NCI-H774 (cell line): ENCODE results near the gene DECR2.
"Not testable (repeated sequence)": the region's sequence is repeated elsewhere in the genome, so short reads cannot be mapped to it uniquely, and the experiment has no call there.

Experiments
- DNase-seq: peaks from one replicate; lab custom pipeline; 2025; lab: John Stamatoyannopoulos, UW

The DECR2 gene

GRCh38 chr16:400061-400591 lies 1.6 kb upstream of the DECR2 start:
- no peak for DNase-seq

- DNase-seq = no peak
Measured at GRCh38 chr16:404971-405486, 3.3 kb downstream of the DECR2 start.

GRCh38 chr16:405548-406506 lies 4.1 kb downstream of the DECR2 start:
- DNase-seq = no peak

DNA sequence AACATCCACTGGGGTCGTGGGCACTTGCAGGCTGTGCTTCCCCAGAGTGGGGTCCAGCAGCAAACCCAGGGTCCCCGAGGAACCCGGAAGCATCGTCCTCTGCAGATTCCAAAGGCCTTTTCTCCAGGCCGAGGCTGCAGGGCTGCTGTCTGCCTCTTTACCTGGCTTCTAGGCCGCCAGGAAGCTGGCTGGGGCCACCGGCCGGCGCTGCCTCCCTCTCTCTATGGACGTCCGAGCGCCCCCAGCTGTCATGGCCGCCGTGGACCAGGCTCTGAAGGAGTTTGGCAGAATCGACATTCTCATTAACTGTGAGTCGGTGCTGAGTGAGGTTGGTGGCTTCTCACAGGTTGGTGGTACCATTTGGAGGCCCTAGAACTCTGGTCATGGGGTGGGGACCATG lies 5.6 kb downstream of the DECR2 start:
- no peak for DNase-seq

DNA sequence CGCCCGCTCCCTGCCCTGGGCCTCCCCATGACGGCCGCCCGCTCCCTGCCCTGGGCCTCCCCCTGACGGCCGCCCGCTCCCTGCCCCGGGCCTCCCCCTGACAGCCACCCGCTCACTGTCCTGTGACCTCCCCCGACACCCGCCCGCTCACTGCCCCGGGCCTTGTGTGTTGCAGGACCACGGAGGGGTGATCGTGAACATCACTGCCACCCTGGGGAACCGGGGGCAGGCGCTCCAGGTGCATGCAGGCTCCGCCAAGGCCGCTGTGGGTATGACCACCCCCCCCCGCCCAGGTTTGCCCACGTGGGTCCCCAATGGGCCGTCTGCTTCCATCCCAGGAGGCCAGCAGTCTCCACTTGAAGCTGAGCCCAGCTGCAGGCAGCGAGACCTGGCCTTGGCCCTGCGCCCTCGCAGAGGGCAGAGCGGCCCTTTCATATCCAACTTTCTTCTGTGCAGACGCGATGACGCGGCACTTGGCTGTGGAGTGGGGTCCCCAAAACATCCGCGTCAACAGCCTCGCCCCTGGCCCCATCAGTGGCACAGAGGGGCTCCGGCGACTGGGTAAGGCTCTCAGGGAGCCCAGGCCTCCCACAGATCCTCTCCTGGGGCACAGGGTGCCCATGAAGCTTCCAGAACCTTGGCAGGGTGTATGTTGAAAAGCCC lies 9.0 kb downstream of the DECR2 start:
- DNase-seq = no peak

DNA sequence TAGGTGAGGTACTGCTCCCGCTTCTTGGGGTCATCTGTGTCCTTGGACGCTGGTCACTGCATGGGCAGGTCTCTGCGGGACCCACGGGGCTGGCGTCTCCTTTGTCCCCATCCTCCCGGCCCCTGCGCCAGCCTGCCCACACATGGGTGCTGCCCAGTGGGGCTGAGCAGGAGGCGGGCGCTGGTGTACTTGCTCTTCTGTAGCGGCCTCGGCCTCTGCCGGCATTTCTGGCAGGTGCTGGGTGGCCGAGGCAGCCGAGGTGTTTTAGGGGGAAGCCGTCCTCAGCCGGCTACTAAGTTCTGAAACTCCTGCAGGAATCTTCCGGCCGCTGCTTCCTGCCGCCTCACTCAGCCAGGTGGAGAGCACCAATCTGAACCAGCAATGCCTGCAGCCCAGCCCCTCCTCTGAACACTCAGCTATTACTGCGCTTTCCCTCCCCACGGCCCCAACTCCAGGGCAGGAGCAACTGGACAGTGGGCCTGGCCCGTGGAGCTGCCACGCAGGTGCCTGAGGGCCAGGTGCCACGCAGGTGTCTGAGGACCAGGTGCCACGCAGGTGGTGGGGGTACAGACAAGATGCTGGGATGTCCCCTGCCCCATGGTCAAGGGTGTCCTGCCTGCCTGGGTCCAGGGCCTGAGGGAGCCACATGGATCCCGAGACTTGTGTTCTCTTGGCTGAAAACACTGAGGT lies 10.0 kb downstream of the DECR2 start:
- DNase-seq = no peak

DNA sequence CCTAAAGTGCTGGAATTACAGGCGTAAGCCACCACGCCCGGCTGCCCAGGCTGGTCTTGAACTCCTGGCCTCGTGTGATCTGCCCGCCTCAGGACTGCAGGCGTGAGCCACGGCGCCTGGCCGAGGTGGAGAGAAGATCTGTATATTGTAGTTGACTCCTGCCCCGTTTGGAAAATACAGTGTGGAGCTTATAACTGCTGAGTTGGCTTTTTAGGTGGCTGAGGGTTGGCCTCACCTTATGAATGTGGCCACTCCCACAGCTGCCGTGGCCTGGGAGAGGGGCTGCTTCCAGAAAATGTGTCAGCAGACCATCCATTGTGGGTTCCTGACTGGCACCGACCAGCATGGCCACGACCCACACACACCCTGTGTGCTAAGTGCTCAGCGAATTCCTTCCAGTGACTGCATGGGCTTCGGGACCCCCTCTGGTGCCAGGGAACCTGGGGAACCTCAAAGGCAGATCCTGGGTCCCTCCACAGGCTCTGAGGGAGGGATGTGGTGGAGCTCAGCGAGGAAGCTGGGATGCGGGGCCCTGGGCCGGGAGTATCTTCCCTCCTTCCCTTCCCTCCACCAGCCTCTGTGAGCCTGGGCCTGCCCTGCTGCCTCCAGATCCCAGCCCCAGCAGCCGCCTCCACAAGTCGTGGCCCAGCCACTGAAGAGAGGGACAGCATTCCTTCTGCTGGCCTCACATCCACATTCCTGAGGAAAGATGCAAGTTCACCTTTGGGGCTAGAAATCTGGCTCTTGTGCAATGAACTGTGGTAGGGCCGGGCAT lies 12.9 kb downstream of the DECR2 start:
- no peak for DNase-seq

DNA sequence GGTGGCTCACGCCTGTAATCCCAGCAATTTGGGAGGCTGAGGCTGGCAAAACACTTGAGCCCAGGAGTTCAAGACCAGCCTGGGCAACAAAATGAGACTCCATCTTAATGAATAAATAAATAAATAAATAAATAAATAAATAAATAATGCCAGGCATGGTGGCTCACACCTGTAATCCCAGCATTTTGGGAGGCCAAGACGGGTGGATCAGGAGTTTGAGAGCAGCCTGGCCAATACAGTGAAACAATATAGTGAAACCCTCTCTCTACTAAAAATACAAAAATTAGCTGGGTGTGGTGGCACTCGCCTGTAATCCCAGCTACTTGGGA lies 13.4 kb downstream of the DECR2 start:
- not testable (repeated sequence) for DNase-seq

DNA sequence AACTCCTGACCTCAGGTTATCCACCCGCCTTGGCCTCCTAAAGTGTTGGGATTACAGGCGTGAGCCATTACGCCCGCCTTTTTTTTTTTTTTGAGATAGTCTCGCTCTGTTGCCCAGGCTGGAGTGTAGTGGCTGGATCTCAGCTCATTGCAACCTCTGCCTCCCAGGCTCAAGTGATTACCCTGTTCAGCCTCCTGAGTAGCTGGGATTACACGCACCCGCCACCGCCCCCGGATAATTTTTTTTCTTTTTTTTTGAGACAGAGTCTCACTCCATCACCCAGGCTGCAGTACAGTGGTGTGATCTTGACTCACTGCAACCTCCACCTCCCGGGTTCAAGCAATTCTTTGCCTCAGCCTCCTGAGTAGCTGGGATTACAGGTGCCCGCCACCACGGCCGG lies 20.5 kb downstream of the DECR2 start:
- not testable (repeated sequence) for DNase-seq

DNA sequence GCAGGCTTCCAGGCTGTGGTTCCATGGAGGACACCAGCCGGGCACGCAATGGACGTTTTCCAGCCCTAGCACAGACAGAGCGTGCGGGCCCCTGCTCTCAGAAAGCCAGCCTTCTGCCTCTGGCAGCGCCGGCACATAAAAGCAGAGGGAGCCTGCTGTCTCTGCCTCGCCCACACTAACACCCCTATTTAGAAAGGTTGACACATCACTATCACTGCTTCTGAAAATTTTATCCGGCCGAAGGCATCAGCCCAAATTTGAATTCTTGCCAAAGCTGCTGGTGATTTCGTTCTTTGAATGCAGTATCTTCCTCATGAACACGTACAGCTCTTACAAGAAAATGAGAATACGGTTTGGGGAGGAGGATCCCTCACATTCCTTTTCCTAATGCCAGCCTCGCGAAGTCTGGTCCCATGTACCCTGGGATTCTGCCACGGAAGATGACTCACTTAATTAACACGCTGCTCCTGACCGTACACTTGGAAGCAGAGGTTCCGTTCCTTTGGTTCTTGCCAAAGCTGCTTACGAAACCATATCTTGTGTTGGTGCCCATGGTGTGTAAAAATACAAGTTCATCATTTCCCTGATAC lies 22.4 kb downstream of the DECR2 start:
- DNase-seq = no peak

GRCh38 chr16:424623-425081 lies 23.0 kb downstream of the DECR2 start:
- DNase-seq = no peak

DNA sequence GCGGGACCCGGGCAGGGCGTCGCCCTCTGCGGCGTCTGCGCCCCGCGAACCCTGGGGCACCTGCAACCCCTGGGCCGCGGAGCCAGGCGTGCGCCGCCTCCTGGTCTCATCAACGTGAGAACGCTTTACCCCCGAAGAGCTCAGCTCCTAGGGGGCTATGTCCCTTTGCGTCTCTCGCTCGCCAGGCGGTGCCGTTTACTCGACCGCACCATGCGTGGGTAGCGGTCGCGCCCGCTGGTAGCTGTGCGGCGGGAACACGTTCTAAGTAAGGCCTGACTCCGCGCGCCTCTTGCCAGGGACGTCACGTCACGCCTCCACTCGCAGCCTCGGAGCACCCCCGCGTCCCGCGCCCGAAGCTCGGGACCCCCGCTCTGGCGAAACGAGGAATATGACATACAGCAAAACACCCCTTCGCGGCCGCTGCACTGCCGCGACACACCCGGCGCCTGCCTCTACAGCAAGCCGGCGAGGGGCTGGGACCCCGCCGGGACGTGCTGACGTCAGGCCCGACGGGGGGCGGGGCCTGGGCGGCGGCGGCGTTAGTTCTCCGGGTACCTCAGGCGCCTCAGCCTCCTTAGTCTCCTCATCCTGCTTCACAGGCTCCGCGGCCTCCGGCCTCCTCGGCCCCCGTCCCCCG lies 23.5 kb downstream of the DECR2 start, which contains the start of gene RAB11FIP3:
RAB11FIP3 (plus strand) TSS at position 568 of the 637 bp plus-strand sequence. CDS start 358 bp downstream, outside the sequence.
- DNase-seq = peak; percentile 51

GRCh38 chr16:425740-426114 lies 24.0 kb downstream of the DECR2 start:
- no peak for DNase-seq

DNA sequence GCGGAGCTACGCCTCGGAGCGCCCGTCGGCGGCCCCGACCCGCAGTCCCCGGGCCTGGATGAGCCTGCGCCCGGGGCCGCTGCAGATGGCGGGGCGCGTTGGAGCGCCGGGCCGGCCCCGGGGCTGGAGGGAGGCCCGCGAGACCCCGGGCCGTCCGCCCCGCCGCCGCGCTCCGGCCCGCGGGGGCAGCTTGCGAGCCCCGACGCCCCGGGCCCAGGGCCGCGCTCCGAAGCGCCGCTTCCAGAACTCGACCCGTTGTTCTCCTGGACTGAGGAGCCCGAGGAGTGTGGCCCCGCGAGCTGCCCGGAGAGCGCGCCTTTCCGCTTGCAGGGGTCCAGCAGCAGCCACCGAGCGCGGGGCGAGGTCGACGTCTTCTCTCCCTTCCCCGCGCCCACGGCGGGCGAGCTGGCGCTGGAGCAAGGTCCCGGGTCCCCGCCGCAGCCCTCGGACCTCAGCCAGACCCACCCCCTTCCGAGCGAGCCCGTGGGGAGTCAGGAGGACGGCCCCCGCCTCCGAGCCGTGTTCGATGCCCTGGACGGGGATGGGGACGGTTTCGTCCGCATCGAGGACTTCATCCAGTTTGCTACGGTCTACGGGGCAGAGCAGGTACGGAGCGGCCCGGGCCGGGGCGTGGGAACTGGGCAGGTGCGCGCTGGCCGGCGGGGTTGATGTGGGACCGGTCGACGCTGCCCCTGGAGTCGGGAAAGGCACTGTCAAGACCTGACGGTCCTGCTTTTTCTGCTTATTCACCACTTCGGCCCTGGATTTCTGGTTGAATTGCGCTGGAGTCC lies 24.6 kb downstream of the DECR2 start:
- no peak for DNase-seq

DNA sequence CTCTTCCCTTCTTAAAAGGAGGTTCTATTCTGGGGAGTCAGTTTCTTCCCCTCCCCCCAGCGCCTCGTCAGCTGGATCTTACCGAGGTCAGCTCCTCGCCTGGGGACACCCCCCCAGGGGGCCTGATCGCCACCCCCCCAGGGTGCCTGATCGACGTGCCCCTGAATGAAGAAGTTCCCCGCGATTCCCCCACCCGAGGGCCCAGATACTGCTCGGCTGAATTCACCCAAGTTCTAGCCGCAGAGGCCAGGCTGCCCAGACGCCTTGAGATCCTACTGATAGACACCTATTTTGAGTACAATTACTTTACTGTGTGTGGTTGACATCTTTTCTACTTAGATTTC lies 25.2 kb downstream of the DECR2 start:
- DNase-seq = no peak

- DNase-seq = no peak
Measured at GRCh38 chr16:427250-427649, 25.6 kb downstream of the DECR2 start.

GRCh38 chr16:430904-431303 lies 29.2 kb downstream of the DECR2 start:
- DNase-seq = no peak

DNA sequence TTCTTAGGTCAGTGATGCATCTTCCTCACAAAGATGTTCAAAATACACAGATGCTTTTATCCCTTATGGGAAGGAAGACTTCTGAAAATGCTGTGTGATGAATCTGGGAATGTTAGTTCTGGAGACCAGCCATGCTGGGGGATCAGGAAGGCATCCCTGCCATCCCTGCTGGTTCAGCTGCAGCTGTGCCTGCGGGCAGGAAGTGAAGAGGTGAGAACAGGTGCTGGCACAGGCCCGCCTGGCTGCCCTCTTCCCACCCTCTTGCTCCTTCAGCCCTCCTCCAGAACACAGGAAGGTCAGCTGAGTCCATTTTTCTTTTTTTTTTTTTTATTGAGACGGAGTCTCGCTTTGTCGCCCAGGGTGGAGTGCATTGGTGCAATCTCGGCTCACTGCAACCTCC lies 38.9 kb downstream of the DECR2 start:
- no peak for DNase-seq

DNA sequence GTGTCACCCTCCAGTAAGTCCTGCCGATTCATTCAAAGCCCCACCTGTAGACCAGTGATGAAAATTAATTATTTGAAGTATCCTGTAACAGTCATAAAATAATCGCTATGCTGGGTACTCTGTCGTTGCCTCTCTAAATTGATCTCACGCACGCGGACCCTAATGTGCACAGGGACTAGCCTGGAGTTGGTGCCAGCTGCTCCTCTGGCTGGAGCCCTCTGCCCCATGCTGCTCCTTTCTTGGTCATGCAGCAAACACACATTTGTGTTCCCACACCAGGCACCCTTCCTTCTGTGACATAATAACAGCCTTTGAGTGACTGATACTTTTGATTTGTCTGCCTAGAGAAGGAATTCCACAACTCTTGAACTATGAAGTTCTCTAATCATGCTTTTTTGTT lies 39.8 kb downstream of the DECR2 start:
- DNase-seq = no peak

DNA sequence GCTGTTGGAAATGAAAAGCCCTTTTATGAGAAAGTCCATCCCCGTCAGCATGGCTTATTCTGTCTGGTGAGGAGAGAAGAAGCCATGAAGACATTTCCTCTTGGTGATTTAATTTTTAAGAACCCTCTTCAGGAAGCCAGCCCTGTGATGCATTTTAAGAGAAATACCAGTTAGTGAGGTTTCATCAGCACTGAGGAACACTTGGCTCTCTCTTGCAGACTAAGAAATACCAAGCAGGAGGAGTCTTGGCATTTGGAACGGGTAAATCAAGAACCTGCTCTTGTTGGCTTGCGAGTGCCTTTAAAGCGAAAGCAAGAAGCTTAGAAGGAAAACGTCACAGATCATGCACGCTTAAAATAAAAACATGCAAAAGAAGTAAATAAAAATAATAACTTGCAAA lies 41.3 kb downstream of the DECR2 start:
- no peak for DNase-seq
